PFSK-1 (cell line): ENCODE data around the gene NLRP6.
A peak's percentile ranks its signal among the peaks of the same experiment; 100 is the strongest.

Experiments
- FOXP2 ChIP-seq: optimal IDR thresholded peaks from 2 replicates; pipeline ENCODE3; 2011; ENCODE audit warnings: borderline replicate concordance, control low read depth, inconsistent platforms; ENCODE audit not compliant: insufficient read depth; ENCODE audit errors: extremely low read length, extremely low read depth
- POLR2AphosphoS5 ChIP-seq: IDR thresholded peaks from 2 replicates; pipeline ENCODE4 v1.6.1; 2012; ENCODE audit warnings: low read depth, mild to moderate bottlenecking, control low read depth, low read length, moderate library complexity
- REST ChIP-seq, 2 experiments: IDR thresholded peaks; 2 replicates each; pipeline versions ENCODE4 v1.6.1 to v1.8.0; 2011 to 2012; ENCODE audit warnings: low read depth in 2 of 2, low read length in 2 of 2, control low read depth in 1 of 2, inconsistent platforms in 1 of 2, mild to moderate bottlenecking in 1 of 2, moderate library complexity in 1 of 2; ENCODE audit not compliant: insufficient read depth in 1 of 2
- SIN3A ChIP-seq: IDR thresholded peaks from 2 replicates; pipeline ENCODE4 v1.6.1; 2012; ENCODE audit warnings: mild to moderate bottlenecking, low read length, moderate library complexity, borderline replicate concordance; ENCODE audit not compliant: insufficient read depth
- TAF1 ChIP-seq: IDR thresholded peaks from 2 replicates; pipeline ENCODE4 v1.6.1; 2012; ENCODE audit warnings: low read length, control low read depth, borderline replicate concordance; ENCODE audit not compliant: insufficient read depth

Gene NLRP6

GRCh38 chr11:235609-235996 is 42.6 kb upstream of the NLRP6 start:
- no peak for TF ChIP-seq TAF1
- no peak for TF ChIP-seq POLR2AphosphoS5

- TF ChIP-seq FOXP2 (peak; percentile 78), TAF1 (peak; percentile 91; the same call in 1 of the 2 replicates), POLR2AphosphoS5 (peak; percentile 58; the same call in 1 of the 2 replicates), REST (IDR thresholded peaks at IDR 0.05; ENCODE audit: insufficient read depth in 1 of 2, low read depth in 2 of 2, low read length in 2 of 2) (peak in 1 of 2 experiments; percentile 50; a peak in 1 of 4 replicates), SIN3A (0 out of 2 replicates have a peak, but pooled peaks have one; percentile 25)
Observed at GRCh38 chr11:235997-236773, 42.0 kb upstream of the NLRP6 start, which contains the start of gene SIRT3. TSS of gene SIRT3 (minus strand) at chr11:236342. CDS start at chr11:236328, 14 bp downstream.

- TF ChIP-seq POLR2AphosphoS5 (peak; percentile 97), FOXP2 (peak; percentile 89), SIN3A (peak; percentile 91; the same call in 1 of the 2 replicates), REST (IDR thresholded peaks at IDR 0.05; ENCODE audit: insufficient read depth in 1 of 2, low read depth in 2 of 2, low read length in 2 of 2) (peak in 1 of 2 experiments; percentile 66; a peak in 1 of 4 replicates), TAF1 (peak; percentile 98)
Observed at GRCh38 chr11:236774-237767, 41.1 kb upstream of the NLRP6 start, which contains the start of gene PSMD13. TSS of gene PSMD13 (plus strand) at chr11:236976. CDS start at chr11:237050, 74 bp downstream.

GRCh38 chr11:240315-240714 is 37.9 kb upstream of the NLRP6 start:
- TF ChIP-seq TAF1: no peak
- no peak for TF ChIP-seq SIN3A
- no peak for TF ChIP-seq FOXP2
- no peak for TF ChIP-seq REST (IDR thresholded peaks at IDR 0.05; ENCODE audit: insufficient read depth in 1 of 2, low read depth in 2 of 2, low read length in 2 of 2)
- TF ChIP-seq POLR2AphosphoS5: no peak

- TF ChIP-seq POLR2AphosphoS5 (no peak; the same call in 1 of the 2 replicates), FOXP2 (no peak), SIN3A (no peak)
Observed at GRCh38 chr11:241634-242033, 36.6 kb upstream of the NLRP6 start.
